Cerebellar nuclear complex (tissue), 1 donor: ENCODE data around the gene TNNT1.
"Not testable (repeated sequence)": the region's sequence is repeated elsewhere in the genome, so short reads cannot be mapped to it uniquely, and the experiment has no call there.

ENCODE experiments used
- DNase-seq, 2 experiments: peaks; one replicate each; lab custom pipeline; 2025; lab: John Stamatoyannopoulos, UW

Gene TNNT1

GRCh38 chr19:55149078-55150003, at the start of gene TNNT1:
TSS of gene TNNT1 (minus strand) at chr19:55149206. CDS start at chr19:55147157, 2,049 bp downstream.
- no peak for DNase-seq

- DNase-seq, result no peak
Observed at GRCh38 chr19:55198651-55199050, 49.6 kb upstream of the TNNT1 start.

- no peak for DNase-seq
Observed at GRCh38 chr19:55197528-55197927, 48.5 kb upstream of the TNNT1 start.

GRCh38 chr19:55196803-55197202, 47.8 kb upstream of the TNNT1 start:
- DNase-seq, result no peak

- DNase-seq, result no peak
Observed at GRCh38 chr19:55193481-55193880, 44.5 kb upstream of the TNNT1 start.

- DNase-seq, result no peak
Observed at GRCh38 chr19:55189403-55189835, 40.4 kb upstream of the TNNT1 start.

- DNase-seq, result no peak
Observed at GRCh38 chr19:55188625-55189024, 39.6 kb upstream of the TNNT1 start.

GRCh38 chr19:55186080-55186479, 37.1 kb upstream of the TNNT1 start:
- DNase-seq, result no peak

GRCh38 chr19:55181740-55182139, 32.7 kb upstream of the TNNT1 start:
- no peak for DNase-seq

- DNase-seq, result no peak
Observed at GRCh38 chr19:55179606-55180484, 30.8 kb upstream of the TNNT1 start, which contains the start of gene SYT5. TSS of gene SYT5 (minus strand) at chr19:55180289. CDS start at chr19:55179041, 1,248 bp downstream.

GRCh38 chr19:55178781-55179599, 30.0 kb upstream of the TNNT1 start:
- DNase-seq, result peak; percentile 72 to 81

- no peak for DNase-seq
Observed at GRCh38 chr19:55176076-55176475, 27.1 kb upstream of the TNNT1 start.

GRCh38 chr19:55175117-55175867, 26.3 kb upstream of the TNNT1 start:
- no peak for DNase-seq

- no peak for DNase-seq
Observed at GRCh38 chr19:55174425-55175116, 25.6 kb upstream of the TNNT1 start.

GRCh38 chr19:55173714-55174409, 24.9 kb upstream of the TNNT1 start:
- DNase-seq, result no peak

- no peak for DNase-seq
Observed at GRCh38 chr19:55173186-55173713, 24.2 kb upstream of the TNNT1 start.

GRCh38 chr19:55172741-55173140, 23.7 kb upstream of the TNNT1 start:
- DNase-seq, result no peak

GRCh38 chr19:55172318-55172717, 23.3 kb upstream of the TNNT1 start:
- not testable (repeated sequence) for DNase-seq

GRCh38 chr19:55171440-55171839, 22.4 kb upstream of the TNNT1 start:
- no peak for DNase-seq
